Progenitor cell of endocrine pancreas (in vitro differentiated cells): ENCODE data around the gene LLGL2. TPM values are rescaled to one million over a fixed set of nuclear protein-coding genes. Genes with fewer than 3 reads are reported as not detected.

Source experiments
- DNase-seq: peaks from one replicate; pipeline ENCODE4 v3.0.0; 2021; ENCODE audit warnings: low spot score; ENCODE audit not compliant: unreplicated experiment
- H3K27ac Mint-ChIP-seq: 2 replicates; pipeline ENCODE4 v1.8.0; 2021; ENCODE audit warnings: mild to moderate bottlenecking, moderate library complexity, mixed read lengths
- H3K27me3 Mint-ChIP-seq: 2 replicates; pipeline ENCODE4 v1.8.0; 2021; ENCODE audit warnings: mixed read lengths
- H3K36me3 Mint-ChIP-seq: 2 replicates; pipeline ENCODE4 v1.8.0; 2022; ENCODE audit warnings: mixed read lengths; ENCODE audit not compliant: insufficient read depth
- H3K4me1 Mint-ChIP-seq: 2 replicates; pipeline ENCODE4 v1.8.0; 2021; ENCODE audit warnings: low read depth, mixed read lengths
- H3K4me3 Mint-ChIP-seq: 2 replicates; pipeline ENCODE4 v1.8.0; 2021; ENCODE audit warnings: low read depth, mild to moderate bottlenecking, moderate library complexity, mixed read lengths
- H3K9me3 Mint-ChIP-seq: 2 replicates; pipeline ENCODE4 v1.8.0; 2021; ENCODE audit warnings: low read depth, mixed read lengths
- CTCF ChIP-seq: fragments of 200-600 bp; sonication (generic); IDR thresholded peaks from one replicate; pipeline ENCODE4 v1.5.0; 2021; ENCODE audit warnings: antibody characterized with exemption, mild to moderate bottlenecking; ENCODE audit not compliant: unreplicated experiment
- total RNA-seq: library from RNA; stranded (reverse); gene quantifications from 2 replicates; pipeline ENCODE4 v1.2.1, GENCODE V29; 2021

LLGL2 gene
- total RNA-seq, 1 donor from 2014 or later: 235 TPM

DNA sequence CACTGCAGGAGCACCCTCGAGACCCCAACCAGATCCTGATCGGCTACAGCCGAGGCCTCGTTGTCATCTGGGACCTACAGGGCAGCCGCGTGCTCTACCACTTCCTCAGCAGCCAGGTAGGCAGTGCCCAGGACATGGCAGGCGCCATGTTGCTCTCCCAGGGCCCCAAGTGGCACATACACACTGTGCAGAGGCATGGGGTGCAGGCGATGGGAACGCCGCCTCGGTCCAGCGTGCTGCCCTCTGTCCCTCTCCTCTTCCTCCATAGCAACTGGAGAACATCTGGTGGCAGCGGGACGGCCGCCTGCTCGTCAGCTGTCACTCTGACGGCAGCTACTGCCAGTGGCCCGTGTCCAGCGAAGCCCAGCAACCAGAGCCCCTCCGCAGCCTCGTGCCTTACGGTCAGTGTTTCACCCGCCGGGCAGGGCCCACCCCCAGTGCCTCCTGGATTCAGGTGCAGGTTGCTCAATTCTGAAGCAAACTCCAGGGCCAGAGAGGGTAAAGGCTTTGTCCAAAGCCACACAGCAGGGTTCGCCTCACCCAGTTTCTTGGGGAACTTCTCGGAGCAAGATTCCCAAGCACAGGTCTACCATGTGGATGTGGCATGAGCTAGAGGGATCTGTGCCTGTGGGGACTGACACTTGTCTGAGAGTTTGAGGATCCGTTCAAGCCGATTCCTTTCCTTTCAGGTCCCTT lies 37.7 kb downstream of the LLGL2 start:
- H3K27ac Mint-ChIP-seq: no peak overlapping the region
- TF ChIP-seq CTCF: no peak
- H3K27me3 Mint-ChIP-seq: no peaks in the 10 kb centered on the region
- H3K9me3 Mint-ChIP-seq: no peaks in the 10 kb centered on the region
- peaks cover 2% of the 10 kb centered on the region for H3K4me1 Mint-ChIP-seq
- H3K36me3 Mint-ChIP-seq: peaks cover 19% of the 10 kb centered on the region
- no peak for DNase-seq
- no peak overlapping the region for H3K4me3 Mint-ChIP-seq

GRCh38 chr17:75564195-75564594 lies 38.7 kb downstream of the LLGL2 start:
- H3K27me3 Mint-ChIP-seq: no peaks in the 10 kb centered on the region
- H3K4me3 Mint-ChIP-seq: no peak overlapping the region
- no peak for TF ChIP-seq CTCF
- H3K27ac Mint-ChIP-seq: no peak overlapping the region
- H3K9me3 Mint-ChIP-seq: no peaks in the 10 kb centered on the region
- no peak for DNase-seq
- H3K36me3 Mint-ChIP-seq: peaks cover 17% of the 10 kb centered on the region
- H3K4me1 Mint-ChIP-seq: no peaks in the 10 kb centered on the region

DNA sequence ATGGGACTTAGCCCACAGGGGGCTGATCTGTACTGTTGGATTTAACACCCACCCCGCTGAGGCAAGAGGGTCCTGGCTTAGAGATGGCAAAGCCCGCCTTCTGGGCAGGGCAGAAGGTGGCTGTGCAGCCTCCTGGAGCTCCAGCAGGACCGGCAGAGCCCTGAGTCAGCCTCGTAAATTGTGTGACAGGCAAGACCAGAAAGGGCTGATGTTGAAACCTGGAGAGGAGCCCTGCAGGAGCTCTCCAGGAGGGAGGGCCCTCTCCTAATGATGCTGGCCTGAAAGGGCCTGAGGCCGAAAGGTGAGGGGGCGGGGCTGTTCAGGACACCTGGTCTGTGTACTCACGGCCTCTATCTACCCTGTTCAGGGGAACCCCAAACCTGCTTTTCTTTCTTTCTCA lies 39.6 kb downstream of the LLGL2 start:
- Mint-ChIP-seq H3K36me3 (peaks cover 14% of the 10 kb centered on the region), H3K4me3 (no peak overlapping the region), H3K9me3 (no peaks in the 10 kb centered on the region), H3K27me3 (no peaks in the 10 kb centered on the region), H3K4me1 (no peaks in the 10 kb centered on the region), H3K27ac (no peak overlapping the region)
- TF ChIP-seq CTCF: no peak
- DNase-seq: no peak

DNA sequence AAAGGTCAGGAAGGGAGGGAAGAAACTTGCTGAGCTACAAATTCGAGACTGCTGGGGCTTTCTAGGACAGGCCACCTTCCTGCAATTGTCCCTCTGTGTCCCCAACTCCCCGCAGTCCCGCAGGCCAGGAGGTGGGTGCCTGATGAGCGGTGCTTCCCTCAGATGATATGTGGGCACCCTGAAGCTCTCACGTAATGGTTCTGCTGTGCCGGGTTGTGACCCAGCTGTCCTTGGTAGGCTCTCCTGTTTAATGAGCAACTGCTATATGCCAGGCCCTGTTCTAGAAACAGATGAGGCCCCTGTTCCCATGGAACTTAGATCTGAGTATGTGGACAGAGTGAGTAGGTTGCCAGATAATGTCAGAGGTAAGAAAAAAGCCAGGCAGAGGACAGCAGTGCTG lies 40.1 kb downstream of the LLGL2 start:
- Mint-ChIP-seq H3K36me3 (peaks cover 14% of the 10 kb centered on the region), H3K27me3 (no peaks in the 10 kb centered on the region), H3K27ac (no peak overlapping the region), H3K9me3 (no peaks in the 10 kb centered on the region), H3K4me3 (no peak overlapping the region), H3K4me1 (no peaks in the 10 kb centered on the region)
- no peak for DNase-seq
- TF ChIP-seq CTCF: no peak

GRCh38 chr17:75566416-75566815 lies 40.9 kb downstream of the LLGL2 start:
- Mint-ChIP-seq H3K4me1 (no peaks in the 10 kb centered on the region), H3K9me3 (no peaks in the 10 kb centered on the region), H3K27ac (peak overlapping the region; percentile 17), H3K4me3 (no peak overlapping the region), H3K27me3 (no peaks in the 10 kb centered on the region), H3K36me3 (peaks cover 12% of the 10 kb centered on the region)
- no peak for TF ChIP-seq CTCF
- no peak for DNase-seq
